Immature natural killer cell (primary cell): ENCODE results near the gene FOSL2. TPM values are rescaled to one million over a fixed set of nuclear protein-coding genes. Genes with fewer than 3 reads are reported as not detected.

Experiments used
- DNase-seq, 3 donors: peaks; one replicate each; pipeline ENCODE4 v3.0.0; 2022; ENCODE audit warnings: mixed read lengths in 1 of 3
- H3K27ac Mint-ChIP-seq, 6 donors: one replicate each; pipeline ENCODE4 v1.8.0; 2020; ENCODE audit warnings: mixed read lengths in 6 of 6, mild to moderate bottlenecking in 5 of 6, inconsistent platforms in 4 of 6, moderate library complexity in 3 of 6
- H3K27me3 Mint-ChIP-seq, 3 donors: one replicate each; pipeline ENCODE4 v1.8.0; 2020 to 2021; ENCODE audit warnings: low read depth in 3 of 3, mild to moderate bottlenecking in 3 of 3, mixed read lengths in 3 of 3, moderate library complexity in 3 of 3, inconsistent platforms in 1 of 3
- H3K36me3 Mint-ChIP-seq, 3 donors: one replicate each; pipeline ENCODE4 v1.8.0; 2020; ENCODE audit warnings: mixed read lengths in 3 of 3, inconsistent platforms in 2 of 3, mild to moderate bottlenecking in 2 of 3
- H3K4me1 Mint-ChIP-seq, 2 donors: one replicate each; pipeline ENCODE4 v1.8.0; 2020; ENCODE audit warnings: inconsistent platforms in 2 of 2, mild to moderate bottlenecking in 2 of 2, mixed read lengths in 2 of 2, moderate library complexity in 1 of 2
- H3K4me3 Mint-ChIP-seq, 5 donors: one replicate each; pipeline ENCODE4 v1.8.0; 2020; ENCODE audit warnings: mild to moderate bottlenecking in 5 of 5, mixed read lengths in 5 of 5, inconsistent platforms in 3 of 5, moderate library complexity in 3 of 5
- H3K9me3 Mint-ChIP-seq, 6 donors: one replicate each; pipeline ENCODE4 v1.8.0; 2020; ENCODE audit warnings: mild to moderate bottlenecking in 6 of 6, mixed read lengths in 6 of 6, inconsistent platforms in 4 of 6, moderate library complexity in 3 of 6
- polyA plus RNA-seq, 3 donors: library from polyadenylated mRNA; unstranded; fragments of 300-500 nt; fragmentation: Illumina TruSeq; gene quantifications; one replicate each; pipeline ENCODE4 v1.2.3, GENCODE V29; 2021

FOSL2 gene
- polyA plus RNA-seq, 3 donors from 2014 or later: 27.2 to 54.3 (median 28.7) TPM

DNA sequence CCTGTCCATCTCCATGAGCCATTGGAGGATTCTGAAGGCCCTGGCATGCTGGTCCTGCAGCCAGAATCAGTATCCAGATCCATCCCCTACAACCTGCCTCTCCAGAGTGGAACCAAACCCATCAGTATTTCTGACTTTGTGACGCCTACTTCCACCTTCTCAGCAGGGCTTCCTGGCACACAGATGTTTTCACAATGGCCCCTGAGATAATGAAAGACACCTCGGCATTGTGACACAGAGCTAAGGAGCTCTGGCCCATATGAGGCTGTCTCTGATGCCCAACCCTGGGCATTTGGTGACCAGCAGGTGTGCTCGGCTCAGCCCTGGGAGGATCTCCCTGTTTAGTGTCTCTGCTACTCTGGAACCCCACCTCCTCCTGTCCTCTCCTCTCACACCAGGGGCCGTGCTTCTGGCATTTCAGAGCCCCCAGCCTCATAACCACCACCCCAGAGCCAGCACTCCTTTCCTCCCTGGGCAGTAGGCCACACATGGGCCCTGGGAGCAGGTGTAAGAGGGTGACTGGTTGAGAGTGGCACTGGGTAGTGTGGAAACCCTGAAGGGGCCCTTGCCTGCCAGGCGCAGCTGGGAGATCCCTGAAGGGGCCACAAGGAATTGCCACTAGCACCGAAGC is 38.2 kb downstream of the FOSL2 start:
- Mint-ChIP-seq H3K36me3 (peaks cover 0 to 4% (median 3%) of the 10 kb centered on the region in 3 donors), H3K4me1 (peaks cover 71 to 80% of the 10 kb centered on the region in 2 donors), H3K9me3 (no peaks in the 10 kb centered on the region), H3K4me3 (peak overlapping the region; percentile 41 to 73 (median 53)), H3K27me3 (peaks cover 1 to 3% (median 3%) of the 10 kb centered on the region in 3 donors), H3K27ac (peak overlapping the region; percentile 57 to 89 (median 86))
- no peak for DNase-seq

DNA sequence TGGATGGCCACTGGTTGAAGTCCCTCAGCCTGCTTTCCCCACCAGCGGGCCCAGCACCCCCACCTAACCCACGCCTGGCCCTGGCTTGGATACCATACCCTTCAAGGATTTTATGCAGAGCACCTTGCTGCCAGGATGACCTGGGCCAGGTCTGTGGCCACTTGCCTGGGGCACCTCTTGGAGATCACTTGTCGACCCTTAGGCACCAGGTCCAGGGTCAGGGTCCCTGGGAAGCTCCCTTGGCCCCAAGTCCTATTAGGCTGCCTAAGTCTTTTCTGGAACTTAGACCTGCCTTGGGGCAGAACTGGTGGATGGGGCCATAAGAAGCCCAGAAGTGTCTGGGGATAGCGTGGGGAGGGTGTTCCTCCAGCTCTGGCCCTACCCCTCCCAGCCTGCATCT is 39.1 kb downstream of the FOSL2 start:
- Mint-ChIP-seq H3K36me3 (no peaks in the 10 kb centered on the region), H3K27me3 (peaks cover 1 to 4% (median 3%) of the 10 kb centered on the region in 3 donors)

DNA sequence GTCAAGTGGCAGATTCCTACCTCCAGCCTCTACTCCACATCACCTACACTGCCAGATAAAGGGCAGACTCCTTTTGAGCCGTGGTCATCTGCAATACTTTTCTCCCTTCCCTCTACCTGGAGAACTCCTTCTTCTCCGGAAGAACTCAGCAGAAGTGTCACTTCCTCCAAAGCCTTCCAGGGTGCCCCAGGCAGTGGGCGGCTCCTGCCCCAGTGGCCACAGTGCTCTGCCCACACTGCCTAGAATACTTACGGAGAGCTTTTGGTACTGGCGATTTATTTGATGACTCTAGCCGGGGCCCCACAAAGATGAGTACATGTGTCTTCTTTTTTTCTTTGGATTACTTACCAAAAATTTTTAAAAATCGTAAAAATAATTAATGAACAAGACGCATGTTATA is 39.7 kb downstream of the FOSL2 start:
- H3K4me3 Mint-ChIP-seq: peak overlapping the region; percentile 5 to 60 (median 27)
- no peaks in the 10 kb centered on the region for H3K9me3 Mint-ChIP-seq
- peak overlapping the region in 4 of 6 donors; percentile 23 to 70 (median 56) for H3K27ac Mint-ChIP-seq
- peaks cover 1 to 4% (median 2%) of the 10 kb centered on the region in 3 donors for H3K27me3 Mint-ChIP-seq
- no peak for DNase-seq
- H3K36me3 Mint-ChIP-seq: no peaks in the 10 kb centered on the region
- peaks cover 66 to 77% of the 10 kb centered on the region in 2 donors for H3K4me1 Mint-ChIP-seq

More for the DNA sequence above, 39.1 kb downstream of the FOSL2 start:
- peaks cover 66 to 77% of the 10 kb centered on the region in 2 donors for H3K4me1 Mint-ChIP-seq
- H3K9me3 Mint-ChIP-seq: no peaks in the 10 kb centered on the region
- no peak for DNase-seq
- H3K27ac Mint-ChIP-seq: peak overlapping the region in 4 of 6 donors; percentile 23 to 88 (median 59)
- peak overlapping the region in 3 of 5 donors; percentile 13 to 65 (median 38) for H3K4me3 Mint-ChIP-seq

DNA sequence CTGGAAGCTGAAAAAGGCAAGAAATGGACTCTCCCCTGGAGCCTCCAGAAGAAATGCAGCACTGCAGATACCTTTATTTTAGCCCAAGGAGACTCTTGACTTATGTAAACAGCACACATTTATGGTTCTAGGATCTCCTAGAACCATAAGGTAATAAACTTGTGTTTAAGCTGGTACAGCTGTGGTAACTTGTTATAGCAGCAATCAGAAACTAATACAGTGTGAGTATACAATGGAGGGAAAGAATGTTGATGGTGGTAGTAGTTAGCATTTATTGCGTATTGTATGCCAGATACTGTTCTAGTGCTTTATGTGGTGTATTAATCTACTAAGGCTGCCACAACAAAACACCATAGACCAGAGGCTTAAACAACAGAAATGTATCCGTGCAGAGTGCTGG is 40.6 kb downstream of the FOSL2 start:
- H3K27ac Mint-ChIP-seq: peak overlapping the region in 2 of 6 donors; percentile 28 to 68
- no peaks in the 10 kb centered on the region for H3K36me3 Mint-ChIP-seq
- H3K27me3 Mint-ChIP-seq: peaks cover 1 to 4% (median 2%) of the 10 kb centered on the region in 3 donors
- H3K4me3 Mint-ChIP-seq: peak overlapping the region in 4 of 5 donors; percentile 4 to 83 (median 42)
- no peak for DNase-seq
- H3K9me3 Mint-ChIP-seq: no peaks in the 10 kb centered on the region
- peaks cover 67 to 79% of the 10 kb centered on the region in 2 donors for H3K4me1 Mint-ChIP-seq

DNA sequence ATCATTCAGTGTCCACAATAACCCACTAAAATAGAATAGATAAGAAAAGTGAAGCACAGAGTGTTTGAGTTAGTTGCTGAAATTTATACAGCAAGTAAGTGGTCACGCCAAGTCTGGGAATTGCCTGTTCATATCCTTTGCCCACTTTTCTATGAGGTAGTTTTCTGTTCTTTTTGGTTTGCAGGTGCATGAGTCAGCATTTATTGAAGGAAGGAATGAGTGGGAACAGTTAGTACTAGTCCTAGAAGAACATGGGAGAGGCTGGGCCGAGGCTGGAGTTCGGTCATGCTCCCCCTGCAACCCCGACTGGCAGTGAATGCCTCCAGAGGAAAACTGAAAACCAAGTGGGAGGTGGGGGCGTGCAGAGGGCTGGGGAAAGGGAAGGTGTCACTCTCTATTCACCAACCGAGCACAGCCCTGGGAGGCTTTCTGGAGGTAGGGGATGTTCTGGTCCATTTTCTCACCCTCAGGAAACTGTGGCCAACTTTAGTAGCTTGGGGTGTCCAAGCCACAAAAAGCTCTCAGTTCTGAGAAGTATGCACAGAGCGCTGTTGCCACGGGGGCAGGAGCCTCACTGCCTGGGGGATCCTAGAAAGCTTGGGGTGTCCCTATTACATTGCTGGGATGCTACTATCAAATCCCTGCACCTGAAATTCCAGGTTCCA is 41.4 kb downstream of the FOSL2 start:
- H3K4me3 Mint-ChIP-seq: peak overlapping the region; percentile 65 to 83 (median 78)
- H3K27me3 Mint-ChIP-seq: peaks cover 1 to 4% (median 2%) of the 10 kb centered on the region in 3 donors
- H3K27ac Mint-ChIP-seq: peak overlapping the region; percentile 28 to 92 (median 75)
- no peaks in the 10 kb centered on the region for H3K9me3 Mint-ChIP-seq
- peaks cover 71 to 87% of the 10 kb centered on the region in 2 donors for H3K4me1 Mint-ChIP-seq
- H3K36me3 Mint-ChIP-seq: no peaks in the 10 kb centered on the region
- DNase-seq: peak; percentile 47 to 60 (median 57)

DNA sequence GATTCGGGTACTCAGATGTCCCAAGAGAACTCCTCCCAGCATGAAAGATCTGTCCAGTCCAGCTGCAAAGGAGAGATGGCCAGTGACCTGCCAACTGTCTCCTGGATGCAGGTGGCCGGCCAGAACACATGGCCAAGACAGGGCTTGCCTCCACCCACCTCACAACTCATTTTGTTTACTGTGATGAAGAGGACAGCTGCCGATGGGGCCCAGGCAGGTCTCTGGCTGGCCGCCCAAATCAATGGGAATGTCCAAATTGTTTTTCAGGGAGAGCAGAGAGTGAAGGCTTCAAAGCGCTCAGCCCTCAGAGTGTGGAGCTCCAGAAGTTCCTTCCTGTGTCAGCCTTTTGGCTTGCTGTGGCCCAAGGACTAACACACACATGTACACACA is 41.9 kb downstream of the FOSL2 start:
- Mint-ChIP-seq H3K27me3 (peaks cover 1 to 4% (median 2%) of the 10 kb centered on the region in 3 donors), H3K36me3 (no peaks in the 10 kb centered on the region), H3K27ac (peak overlapping the region; percentile 28 to 92 (median 75)), H3K9me3 (no peaks in the 10 kb centered on the region), H3K4me1 (peaks cover 70 to 86% of the 10 kb centered on the region in 2 donors), H3K4me3 (peak overlapping the region; percentile 65 to 83 (median 78))
- DNase-seq: no peak

DNA sequence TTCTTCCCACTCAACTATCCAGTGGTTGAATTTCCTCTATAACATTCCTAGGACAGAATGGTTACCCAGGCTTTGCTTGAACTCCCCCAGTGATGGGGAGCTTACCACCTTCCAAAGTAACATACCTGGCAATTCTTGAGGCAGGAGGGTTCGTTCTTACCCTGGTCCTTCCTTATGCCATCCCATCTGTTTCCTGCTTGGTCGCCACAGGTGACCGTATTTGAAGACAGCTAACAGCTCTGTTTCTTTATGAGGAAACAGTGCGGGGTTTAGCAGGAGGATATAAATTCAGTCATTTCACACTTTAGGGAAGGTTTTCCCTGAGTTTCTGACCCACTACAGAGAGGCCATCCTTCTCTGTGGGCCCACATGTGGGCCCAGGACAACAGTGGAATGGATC is 42.6 kb downstream of the FOSL2 start:
- Mint-ChIP-seq H3K27me3 (peaks cover 1 to 4% (median 1%) of the 10 kb centered on the region in 3 donors), H3K4me3 (peak overlapping the region in 4 of 5 donors; percentile 65 to 83 (median 80)), H3K9me3 (no peaks in the 10 kb centered on the region), H3K27ac (peak overlapping the region in 2 of 6 donors; percentile 28 to 87), H3K4me1 (peaks cover 64 to 79% of the 10 kb centered on the region in 2 donors), H3K36me3 (no peaks in the 10 kb centered on the region)
- DNase-seq: no peak

DNA sequence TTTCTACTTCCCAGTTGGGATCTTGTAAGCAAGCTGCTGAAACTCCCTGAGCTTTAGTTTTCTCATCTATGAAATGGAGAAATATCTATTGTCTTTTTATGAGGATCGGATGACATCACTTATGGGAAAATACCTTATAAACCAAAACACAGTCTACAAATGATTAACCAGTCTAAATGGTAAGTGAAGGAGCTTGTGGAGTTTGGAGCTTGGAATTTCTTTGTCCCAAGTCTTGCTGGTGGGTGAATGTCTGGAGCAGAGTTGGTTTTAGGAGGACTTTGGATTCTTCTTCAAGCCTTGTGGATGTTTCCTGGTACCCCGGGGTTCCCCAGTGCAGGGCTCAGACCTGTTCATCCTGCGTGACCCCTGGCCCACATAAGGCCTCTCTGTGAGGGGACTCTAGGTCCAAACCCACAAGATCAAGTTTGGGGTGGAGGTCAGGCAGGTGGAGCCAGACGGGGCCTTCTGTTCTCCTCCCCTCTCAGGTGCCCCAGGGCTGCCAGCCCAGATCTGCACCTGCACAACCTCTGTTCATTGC is 43.2 kb downstream of the FOSL2 start:
- peak overlapping the region in 2 of 6 donors; percentile 14 to 53 for H3K27ac Mint-ChIP-seq
- H3K4me1 Mint-ChIP-seq: peaks cover 57 to 73% of the 10 kb centered on the region in 2 donors
- H3K27me3 Mint-ChIP-seq: peaks cover 0 to 4% (median 1%) of the 10 kb centered on the region in 3 donors
- peaks cover 0 to 2% (median 0%) of the 10 kb centered on the region in 6 donors for H3K9me3 Mint-ChIP-seq
- H3K36me3 Mint-ChIP-seq: no peaks in the 10 kb centered on the region
- H3K4me3 Mint-ChIP-seq: no peak overlapping the region
- no peak for DNase-seq

DNA sequence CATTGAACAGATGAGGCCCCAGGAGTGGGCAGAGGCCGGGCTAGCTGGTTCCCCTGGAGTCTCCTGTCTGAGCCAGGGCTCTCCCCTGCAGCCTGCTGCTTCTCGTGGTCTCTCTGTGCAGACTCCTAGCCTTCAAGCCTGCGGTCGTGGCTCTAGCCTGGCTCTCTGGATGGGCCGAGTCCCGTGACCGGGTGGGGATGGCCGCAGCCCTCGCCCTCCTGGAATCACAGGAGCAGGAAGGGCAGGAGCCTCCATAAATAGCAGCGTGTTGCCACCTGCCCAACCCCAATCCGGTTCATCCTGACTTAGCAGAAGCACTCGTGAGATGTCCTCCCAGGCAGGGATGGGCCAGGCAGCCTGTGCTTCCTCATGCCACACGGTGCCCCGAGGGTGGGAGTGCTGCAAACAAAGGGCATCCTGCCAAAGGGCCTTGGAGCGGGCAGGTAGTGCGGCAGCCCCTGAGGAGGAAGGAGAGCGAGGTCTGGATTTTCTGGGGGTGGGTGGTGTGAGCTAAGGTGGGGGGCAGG is 43.9 kb downstream of the FOSL2 start:
- H3K27ac Mint-ChIP-seq: no peak overlapping the region
- H3K4me3 Mint-ChIP-seq: no peak overlapping the region
- peaks cover 50 to 66% of the 10 kb centered on the region in 2 donors for H3K4me1 Mint-ChIP-seq
- peaks cover 0 to 4% (median 1%) of the 10 kb centered on the region in 3 donors for H3K27me3 Mint-ChIP-seq
- no peaks in the 10 kb centered on the region for H3K36me3 Mint-ChIP-seq
- H3K9me3 Mint-ChIP-seq: peaks cover 0 to 2% (median 0%) of the 10 kb centered on the region in 6 donors
- DNase-seq: no peak

DNA sequence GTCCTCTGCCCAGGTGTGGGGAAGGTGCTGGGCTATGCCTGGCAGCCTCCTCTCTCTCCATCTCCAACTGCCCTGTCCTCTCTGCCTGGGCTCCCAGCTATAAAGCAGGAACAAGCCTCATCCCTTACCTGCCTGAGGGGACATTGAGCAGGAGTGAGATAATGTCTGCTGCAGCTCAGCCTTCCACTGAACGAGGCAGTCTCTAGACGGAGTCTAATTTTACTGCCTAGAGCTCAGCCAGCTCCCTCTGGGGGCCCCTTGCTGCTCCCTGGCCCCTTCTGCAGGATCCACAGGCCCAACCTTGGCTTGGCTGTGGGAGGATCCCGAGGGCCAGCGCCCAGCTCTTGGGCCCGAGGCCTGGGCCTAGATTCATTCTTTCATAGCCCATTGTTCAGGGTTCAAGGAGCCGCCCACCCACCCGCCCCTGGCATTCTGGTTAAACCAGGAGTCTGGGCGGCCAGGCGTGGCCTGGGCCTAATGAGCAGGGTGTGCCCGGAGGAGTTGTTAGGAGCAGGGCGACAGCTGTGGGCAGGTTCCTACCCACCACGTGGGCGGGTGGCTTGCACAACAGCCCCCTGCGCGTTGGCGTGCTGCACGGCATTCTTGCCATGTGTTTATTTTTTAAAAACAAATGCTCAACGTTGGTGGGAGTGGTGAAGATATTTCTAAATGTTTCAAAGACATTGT is 44.6 kb downstream of the FOSL2 start:
- H3K27ac Mint-ChIP-seq: peak overlapping the region in 1 of 6 donors; percentile 35
- peaks cover 49 to 66% of the 10 kb centered on the region in 2 donors for H3K4me1 Mint-ChIP-seq
- no peak for DNase-seq
- H3K4me3 Mint-ChIP-seq: no peak overlapping the region
- peaks cover 0 to 2% (median 0%) of the 10 kb centered on the region in 6 donors for H3K9me3 Mint-ChIP-seq
- peaks cover 0 to 5% (median 0%) of the 10 kb centered on the region in 3 donors for H3K36me3 Mint-ChIP-seq
- peaks cover 0 to 4% (median 1%) of the 10 kb centered on the region in 3 donors for H3K27me3 Mint-ChIP-seq

DNA sequence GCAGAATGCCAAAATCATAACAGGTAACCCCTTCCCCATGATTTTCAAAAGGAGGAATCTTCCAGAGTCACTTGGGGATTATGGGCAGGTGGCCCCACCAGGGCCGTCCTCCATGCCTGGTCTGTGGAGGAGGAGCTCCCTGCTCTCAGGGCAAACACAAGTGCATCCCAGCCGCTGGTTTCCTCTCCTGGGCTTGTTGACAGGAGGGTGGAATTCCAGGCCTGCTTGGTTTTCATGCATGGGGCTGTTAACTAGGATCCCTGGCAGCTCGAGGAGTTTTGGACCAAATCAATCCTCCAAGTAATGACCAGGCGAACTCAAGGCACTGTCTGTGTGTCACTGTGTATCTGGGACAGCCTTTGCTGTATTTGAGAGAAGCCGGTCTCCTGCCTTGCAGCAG is 45.3 kb downstream of the FOSL2 start:
- Mint-ChIP-seq H3K9me3 (peaks cover 0 to 2% (median 0%) of the 10 kb centered on the region in 6 donors), H3K36me3 (peaks cover 0 to 9% (median 0%) of the 10 kb centered on the region in 3 donors), H3K27ac (no peak overlapping the region), H3K4me3 (no peak overlapping the region), H3K4me1 (peaks cover 47 to 65% of the 10 kb centered on the region in 2 donors), H3K27me3 (peaks cover 0 to 4% (median 1%) of the 10 kb centered on the region in 3 donors)
- DNase-seq: no peak

DNA sequence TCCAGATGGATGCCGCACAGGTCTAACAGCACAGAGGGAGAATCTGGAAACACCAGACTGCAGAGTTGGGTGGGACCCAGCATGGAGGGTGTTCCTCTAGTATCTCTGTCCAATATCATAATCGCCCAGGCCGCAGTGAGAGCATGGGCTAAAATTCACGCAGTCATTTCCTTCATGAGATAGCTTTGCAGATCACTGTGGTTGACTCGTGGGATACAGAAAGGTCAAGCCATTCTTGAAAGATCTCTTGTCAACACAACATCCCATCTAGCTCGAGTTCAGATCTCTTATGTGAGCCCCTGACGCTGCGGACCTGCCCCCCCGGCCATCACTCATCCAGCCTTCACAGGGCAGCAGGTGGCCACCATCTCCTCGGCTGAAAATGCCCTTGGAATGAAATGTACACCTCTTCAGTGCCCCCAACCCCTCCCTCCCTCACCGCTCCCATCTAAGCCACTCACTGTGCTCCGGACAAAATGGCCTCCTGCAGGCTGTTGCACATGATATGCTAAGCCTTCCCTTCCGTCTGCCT is 45.9 kb downstream of the FOSL2 start:
- H3K27ac Mint-ChIP-seq: peak overlapping the region in 2 of 6 donors; percentile 24 to 56
- peaks cover 0 to 2% (median 0%) of the 10 kb centered on the region in 6 donors for H3K9me3 Mint-ChIP-seq
- H3K36me3 Mint-ChIP-seq: peaks cover 0 to 9% (median 0%) of the 10 kb centered on the region in 3 donors
- peaks cover 41 to 58% of the 10 kb centered on the region in 2 donors for H3K4me1 Mint-ChIP-seq
- H3K27me3 Mint-ChIP-seq: peaks cover 0 to 4% (median 1%) of the 10 kb centered on the region in 3 donors
- H3K4me3 Mint-ChIP-seq: no peak overlapping the region
- DNase-seq: no peak

DNA sequence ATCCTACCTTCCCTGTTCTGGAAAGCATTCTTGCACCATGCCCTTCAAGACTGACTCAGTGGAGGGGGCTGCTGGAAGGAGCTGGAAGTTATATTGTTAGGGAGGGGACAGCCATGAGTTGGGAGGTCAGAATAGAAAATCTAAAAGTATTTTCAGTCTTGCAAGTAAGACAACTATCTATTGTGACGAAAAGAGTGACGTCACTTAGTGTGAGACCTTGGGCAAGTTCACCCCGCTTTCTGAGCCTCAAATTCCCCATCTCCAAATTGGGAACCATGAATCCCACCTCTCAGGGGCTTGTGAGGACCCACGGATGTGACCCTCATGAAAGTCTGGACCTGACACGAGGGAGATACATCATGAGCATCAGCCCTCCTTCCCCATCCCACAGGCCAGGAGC is 46.5 kb downstream of the FOSL2 start:
- H3K27ac Mint-ChIP-seq: peak overlapping the region in 1 of 6 donors; percentile 24

More for the DNA sequence above, 46.5 kb downstream of the FOSL2 start:
- Mint-ChIP-seq H3K36me3 (peaks cover 0 to 9% (median 0%) of the 10 kb centered on the region in 3 donors), H3K4me3 (no peak overlapping the region), H3K4me1 (peaks cover 35 to 52% of the 10 kb centered on the region in 2 donors), H3K27me3 (peaks cover 0 to 4% (median 1%) of the 10 kb centered on the region in 3 donors), H3K9me3 (peaks cover 0 to 2% (median 0%) of the 10 kb centered on the region in 6 donors)
- no peak for DNase-seq
